ENCODE measurements around the gene ENHO. TPM values are rescaled to one million over a fixed set of nuclear protein-coding genes. Genes with fewer than 3 reads are reported as not detected.

The ENHO gene
- total RNA-seq, 1 donor from 2014 or later: 0.96 TPM

DNA sequence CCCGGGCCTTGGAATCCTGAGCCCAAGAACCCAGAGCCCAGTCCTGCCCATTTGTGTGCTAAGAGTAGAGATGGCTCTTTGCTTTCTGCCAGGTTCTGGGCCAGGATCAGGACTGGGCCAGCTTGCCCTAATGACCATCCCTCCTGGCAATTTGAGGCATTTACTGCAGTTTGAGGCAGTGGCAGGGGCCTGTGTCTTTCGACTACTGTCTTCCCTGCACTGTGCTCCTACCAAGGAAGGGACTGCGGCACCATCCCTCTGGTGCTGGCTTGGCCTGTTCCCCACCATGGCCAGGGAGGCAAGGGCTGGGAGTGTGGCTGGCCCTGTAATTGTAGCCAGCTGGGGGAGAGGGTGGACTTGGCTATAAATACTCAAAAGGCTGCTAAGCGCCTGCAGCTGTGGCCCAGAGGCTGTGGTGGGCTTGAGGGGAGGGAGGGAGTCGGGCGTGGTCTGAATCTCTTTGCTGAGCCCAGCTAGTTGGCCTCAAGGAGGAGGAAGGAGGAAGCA, 4.6 kb downstream of the ENHO start:
- Mint-ChIP-seq H3K36me3 (no peaks in the 10 kb centered on the region), H3K27ac (no peak overlapping the region), H3K27me3 (ENCODE audit: low read depth) (peaks cover 45% of the 10 kb centered on the region), H3K9me3 (no peaks in the 10 kb centered on the region), H3K4me3 (no peak overlapping the region), H3K4me1 (peaks cover 3% of the 10 kb centered on the region)
- TF ChIP-seq, protein P1, sequence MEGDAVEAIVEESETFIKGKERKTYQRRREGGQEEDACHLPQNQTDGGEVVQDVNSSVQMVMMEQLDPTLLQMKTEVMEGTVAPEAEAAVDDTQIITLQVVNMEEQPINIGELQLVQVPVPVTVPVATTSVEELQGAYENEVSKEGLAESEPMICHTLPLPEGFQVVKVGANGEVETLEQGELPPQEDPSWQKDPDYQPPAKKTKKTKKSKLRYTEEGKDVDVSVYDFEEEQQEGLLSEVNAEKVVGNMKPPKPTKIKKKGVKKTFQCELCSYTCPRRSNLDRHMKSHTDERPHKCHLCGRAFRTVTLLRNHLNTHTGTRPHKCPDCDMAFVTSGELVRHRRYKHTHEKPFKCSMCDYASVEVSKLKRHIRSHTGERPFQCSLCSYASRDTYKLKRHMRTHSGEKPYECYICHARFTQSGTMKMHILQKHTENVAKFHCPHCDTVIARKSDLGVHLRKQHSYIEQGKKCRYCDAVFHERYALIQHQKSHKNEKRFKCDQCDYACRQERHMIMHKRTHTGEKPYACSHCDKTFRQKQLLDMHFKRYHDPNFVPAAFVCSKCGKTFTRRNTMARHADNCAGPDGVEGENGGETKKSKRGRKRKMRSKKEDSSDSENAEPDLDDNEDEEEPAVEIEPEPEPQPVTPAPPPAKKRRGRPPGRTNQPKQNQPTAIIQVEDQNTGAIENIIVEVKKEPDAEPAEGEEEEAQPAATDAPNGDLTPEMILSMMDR (IDR thresholded peaks at IDR 0.05; ENCODE audit: unreplicated experiment): no peak
- DNase-seq (ENCODE audit: low spot score in 2 of 2, unreplicated experiment in 2 of 2): no peak

DNA sequence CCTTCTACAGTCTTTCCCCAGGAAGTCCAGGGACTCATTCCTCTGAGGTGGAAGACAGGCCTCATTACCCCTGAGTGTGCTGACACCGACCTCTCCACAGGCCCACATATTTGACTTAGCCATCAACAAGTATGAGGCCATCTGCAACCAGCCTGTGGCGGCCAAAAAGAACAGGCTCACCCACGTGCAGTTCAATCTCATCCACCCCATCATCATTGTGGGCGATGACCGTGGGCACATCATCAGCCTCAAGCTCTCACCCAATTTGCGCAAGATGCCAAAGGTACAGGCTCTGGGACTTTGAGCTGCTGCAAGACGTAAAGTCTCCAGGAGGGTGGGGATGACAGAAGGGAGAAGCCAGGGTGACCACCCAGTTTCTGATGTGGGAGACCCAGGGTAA, 5.6 kb downstream of the ENHO start:
- no peaks in the 10 kb centered on the region for H3K9me3 Mint-ChIP-seq
- no peaks in the 10 kb centered on the region for H3K36me3 Mint-ChIP-seq
- DNase-seq (ENCODE audit: low spot score in 2 of 2, unreplicated experiment in 2 of 2): no peak
- no peak overlapping the region for H3K4me3 Mint-ChIP-seq
- TF ChIP-seq, protein P1 (IDR thresholded peaks at IDR 0.05; ENCODE audit: unreplicated experiment): no peak
- peaks cover 5% of the 10 kb centered on the region for H3K4me1 Mint-ChIP-seq
- H3K27me3 Mint-ChIP-seq (ENCODE audit: low read depth): peaks cover 40% of the 10 kb centered on the region
- no peak overlapping the region for H3K27ac Mint-ChIP-seq

DNA sequence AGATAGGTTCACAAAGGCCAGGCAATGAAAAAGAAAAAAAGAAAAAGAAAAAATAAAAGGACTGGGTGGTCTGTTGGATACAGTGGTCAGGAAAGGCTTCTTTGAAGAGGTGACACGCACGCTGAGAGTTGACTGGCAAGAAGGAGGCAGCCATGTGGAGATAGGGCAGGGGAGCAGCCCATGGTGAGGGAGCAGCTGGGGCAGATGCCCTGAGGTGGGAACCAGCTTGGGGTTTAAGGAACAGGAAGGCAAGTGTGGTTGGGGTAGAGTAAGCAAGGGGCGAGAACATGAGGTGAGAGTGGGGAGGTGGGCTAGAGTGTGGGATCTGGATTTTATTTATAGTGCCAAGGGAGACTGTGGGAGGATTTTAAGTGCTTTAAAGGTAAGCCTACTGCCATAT, 6.8 kb downstream of the ENHO start:
- Mint-ChIP-seq H3K4me1 (peaks cover 5% of the 10 kb centered on the region), H3K9me3 (no peaks in the 10 kb centered on the region), H3K4me3 (no peak overlapping the region), H3K27ac (no peak overlapping the region), H3K27me3 (ENCODE audit: low read depth) (peaks cover 32% of the 10 kb centered on the region), H3K36me3 (no peaks in the 10 kb centered on the region)
- no peak for DNase-seq (ENCODE audit: low spot score in 2 of 2, unreplicated experiment in 2 of 2)
- TF ChIP-seq, protein P1 (IDR thresholded peaks at IDR 0.05; ENCODE audit: unreplicated experiment): no peak

DNA sequence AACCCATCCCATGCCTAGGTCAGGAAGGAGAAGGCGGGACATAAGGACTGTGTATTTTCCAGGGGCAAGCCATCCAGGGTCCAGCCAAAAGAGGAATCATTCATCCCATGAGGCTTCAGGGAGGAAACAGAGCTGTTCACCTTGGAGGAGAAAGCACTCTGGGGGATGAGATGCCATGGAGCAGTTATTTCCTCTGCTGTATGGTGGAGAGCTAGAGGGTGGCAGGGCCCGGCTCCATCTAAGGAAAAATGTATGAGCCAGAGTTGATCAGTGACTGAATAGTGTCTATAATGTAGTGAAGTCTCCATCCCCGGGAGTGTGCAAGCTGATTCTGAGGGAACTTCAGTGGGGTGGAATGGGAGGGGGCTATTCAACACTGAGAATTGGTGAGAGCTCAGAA, 8.0 kb downstream of the ENHO start:
- no peak overlapping the region for H3K27ac Mint-ChIP-seq
- H3K36me3 Mint-ChIP-seq: no peaks in the 10 kb centered on the region
- DNase-seq (ENCODE audit: low spot score in 2 of 2, unreplicated experiment in 2 of 2): no peak
- peaks cover 23% of the 10 kb centered on the region for H3K27me3 Mint-ChIP-seq (ENCODE audit: low read depth)
- H3K9me3 Mint-ChIP-seq: no peaks in the 10 kb centered on the region
- H3K4me1 Mint-ChIP-seq: peaks cover 5% of the 10 kb centered on the region
- no peak overlapping the region for H3K4me3 Mint-ChIP-seq
- TF ChIP-seq, protein P1 (IDR thresholded peaks at IDR 0.05; ENCODE audit: unreplicated experiment): no peak

DNA sequence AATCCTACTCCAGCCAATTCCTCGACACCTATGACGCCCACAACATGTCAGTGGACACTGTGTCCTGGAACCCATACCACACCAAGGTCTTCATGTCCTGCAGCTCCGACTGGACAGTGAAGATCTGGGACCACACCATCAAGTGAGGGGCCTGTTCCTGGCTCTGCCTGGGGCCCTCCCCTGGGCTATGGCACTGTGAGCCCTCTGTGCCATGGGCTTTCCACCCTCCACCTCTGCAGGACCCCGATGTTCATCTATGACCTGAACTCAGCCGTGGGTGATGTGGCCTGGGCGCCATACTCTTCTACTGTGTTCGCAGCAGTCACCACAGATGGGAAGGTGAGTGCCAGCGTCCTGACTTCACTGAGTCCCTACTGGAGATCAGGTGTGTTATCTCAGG, 8.4 kb downstream of the ENHO start:
- Mint-ChIP-seq H3K27me3 (ENCODE audit: low read depth) (peaks cover 20% of the 10 kb centered on the region), H3K9me3 (no peaks in the 10 kb centered on the region), H3K4me3 (no peak overlapping the region), H3K27ac (no peak overlapping the region), H3K4me1 (peaks cover 5% of the 10 kb centered on the region), H3K36me3 (no peaks in the 10 kb centered on the region)
- DNase-seq (ENCODE audit: low spot score in 2 of 2, unreplicated experiment in 2 of 2): no peak
- TF ChIP-seq, protein P1 (IDR thresholded peaks at IDR 0.05; ENCODE audit: unreplicated experiment): no peak
